ENCODE measurements around the gene CCDC187.

Gene CCDC187

GRCh38 chr9:136311051-136312008 lies 7.4 kb upstream of the CCDC187 start:
- DNase-seq, result no peak

GRCh38 chr9:136310273-136311030 lies 6.6 kb upstream of the CCDC187 start:
- no peak for DNase-seq

- DNase-seq, result no peak
Measured at GRCh38 chr9:136309806-136310220, 5.9 kb upstream of the CCDC187 start.

- DNase-seq, result no peak
Measured at GRCh38 chr9:136309101-136309801, 5.4 kb upstream of the CCDC187 start.

GRCh38 chr9:136308702-136309053 lies 4.8 kb upstream of the CCDC187 start:
- DNase-seq, result no peak

- DNase-seq, result no peak
Measured at GRCh38 chr9:136308006-136308701, 4.3 kb upstream of the CCDC187 start.

GRCh38 chr9:136307215-136307750 lies 3.4 kb upstream of the CCDC187 start:
- no peak for DNase-seq

- no peak for DNase-seq
Measured at GRCh38 chr9:136306211-136307208, 2.6 kb upstream of the CCDC187 start.

GRCh38 chr9:136305804-136306203 lies 1.9 kb upstream of the CCDC187 start:
- no peak for DNase-seq

- DNase-seq, result no peak
Measured at GRCh38 chr9:136304981-136305380, 1.1 kb upstream of the CCDC187 start.

GRCh38 chr9:136304456-136304855 lies 562 bp upstream of the CCDC187 start:
- no peak for DNase-seq

GRCh38 chr9:136303066-136303824 lies 649 bp downstream of the CCDC187 start:
- DNase-seq, result no peak

- no peak for DNase-seq
Measured at GRCh38 chr9:136302527-136302926, 1.4 kb downstream of the CCDC187 start.

GRCh38 chr9:136300866-136301265 lies 3.0 kb downstream of the CCDC187 start:
- DNase-seq, result no peak

- DNase-seq, result no peak
Measured at GRCh38 chr9:136300016-136300545, 3.8 kb downstream of the CCDC187 start.

- DNase-seq, result no peak
Measured at GRCh38 chr9:136299541-136299940, 4.4 kb downstream of the CCDC187 start.

- DNase-seq, result no peak
Measured at GRCh38 chr9:136299116-136299515, 4.8 kb downstream of the CCDC187 start.

- no peak for DNase-seq
Measured at GRCh38 chr9:136297766-136298735, 5.8 kb downstream of the CCDC187 start.

All from activated CD4-positive, CD25-positive, alpha-beta regulatory T cell treated with anti-CD3 and anti-CD28 coated beads, Interleukin-2, amount 50 U/mL, for 72 hours (primary cell).